Erythroblast (primary cell): ENCODE results near the gene SMCHD1.

ENCODE experiments used
- GATA1 ChIP-seq: IDR thresholded peaks from 2 replicates; pipeline ENCODE4 v1.6.1; 2011; ENCODE audit warnings: low read depth, mild to moderate bottlenecking, control low read depth, low read length, moderate library complexity
- POLR2A ChIP-seq: IDR thresholded peaks from 2 replicates; pipeline ENCODE4 v1.6.1; 2011; ENCODE audit warnings: mild to moderate bottlenecking, low read length

DNA sequence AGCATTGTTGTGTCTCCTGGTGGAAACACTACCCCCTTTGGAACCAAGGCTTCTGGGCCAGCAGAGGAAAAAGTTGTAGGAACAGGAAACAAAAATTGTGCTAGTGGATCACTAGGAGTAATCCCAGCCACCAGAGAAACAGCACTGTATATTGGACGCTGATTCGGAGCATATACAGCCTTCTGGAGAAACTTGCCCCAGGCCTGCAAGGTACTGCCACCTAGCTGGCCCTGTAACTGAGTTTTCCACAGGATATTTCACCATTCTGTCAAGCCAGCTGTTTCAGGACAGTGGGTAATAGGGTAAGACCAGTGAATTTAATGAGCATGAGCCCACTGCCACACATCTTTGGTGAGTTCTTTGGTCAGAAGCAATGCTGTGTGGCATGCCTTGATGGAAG, 166.2 kb downstream of the SMCHD1 start:
- TF ChIP-seq POLR2A (no peak), GATA1 (no peak)
